CD4-positive, alpha-beta T cell treated with Interleukin-4 for 4 hours (primary cell): ENCODE measurements around the gene RNPEPL1.
"Not testable (repeated sequence)": the region's sequence is repeated elsewhere in the genome, so short reads cannot be mapped to it uniquely, and the experiment has no call there.

Experiments used
- DNase-seq: peaks from one replicate; pipeline ENCODE4 v3.0.0-alpha.2; 2020

The RNPEPL1 gene, protein sequence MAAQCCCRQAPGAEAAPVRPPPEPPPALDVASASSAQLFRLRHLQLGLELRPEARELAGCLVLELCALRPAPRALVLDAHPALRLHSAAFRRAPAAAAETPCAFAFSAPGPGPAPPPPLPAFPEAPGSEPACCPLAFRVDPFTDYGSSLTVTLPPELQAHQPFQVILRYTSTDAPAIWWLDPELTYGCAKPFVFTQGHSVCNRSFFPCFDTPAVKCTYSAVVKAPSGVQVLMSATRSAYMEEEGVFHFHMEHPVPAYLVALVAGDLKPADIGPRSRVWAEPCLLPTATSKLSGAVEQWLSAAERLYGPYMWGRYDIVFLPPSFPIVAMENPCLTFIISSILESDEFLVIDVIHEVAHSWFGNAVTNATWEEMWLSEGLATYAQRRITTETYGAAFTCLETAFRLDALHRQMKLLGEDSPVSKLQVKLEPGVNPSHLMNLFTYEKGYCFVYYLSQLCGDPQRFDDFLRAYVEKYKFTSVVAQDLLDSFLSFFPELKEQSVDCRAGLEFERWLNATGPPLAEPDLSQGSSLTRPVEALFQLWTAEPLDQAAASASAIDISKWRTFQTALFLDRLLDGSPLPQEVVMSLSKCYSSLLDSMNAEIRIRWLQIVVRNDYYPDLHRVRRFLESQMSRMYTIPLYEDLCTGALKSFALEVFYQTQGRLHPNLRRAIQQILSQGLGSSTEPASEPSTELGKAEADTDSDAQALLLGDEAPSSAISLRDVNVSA

DNA sequence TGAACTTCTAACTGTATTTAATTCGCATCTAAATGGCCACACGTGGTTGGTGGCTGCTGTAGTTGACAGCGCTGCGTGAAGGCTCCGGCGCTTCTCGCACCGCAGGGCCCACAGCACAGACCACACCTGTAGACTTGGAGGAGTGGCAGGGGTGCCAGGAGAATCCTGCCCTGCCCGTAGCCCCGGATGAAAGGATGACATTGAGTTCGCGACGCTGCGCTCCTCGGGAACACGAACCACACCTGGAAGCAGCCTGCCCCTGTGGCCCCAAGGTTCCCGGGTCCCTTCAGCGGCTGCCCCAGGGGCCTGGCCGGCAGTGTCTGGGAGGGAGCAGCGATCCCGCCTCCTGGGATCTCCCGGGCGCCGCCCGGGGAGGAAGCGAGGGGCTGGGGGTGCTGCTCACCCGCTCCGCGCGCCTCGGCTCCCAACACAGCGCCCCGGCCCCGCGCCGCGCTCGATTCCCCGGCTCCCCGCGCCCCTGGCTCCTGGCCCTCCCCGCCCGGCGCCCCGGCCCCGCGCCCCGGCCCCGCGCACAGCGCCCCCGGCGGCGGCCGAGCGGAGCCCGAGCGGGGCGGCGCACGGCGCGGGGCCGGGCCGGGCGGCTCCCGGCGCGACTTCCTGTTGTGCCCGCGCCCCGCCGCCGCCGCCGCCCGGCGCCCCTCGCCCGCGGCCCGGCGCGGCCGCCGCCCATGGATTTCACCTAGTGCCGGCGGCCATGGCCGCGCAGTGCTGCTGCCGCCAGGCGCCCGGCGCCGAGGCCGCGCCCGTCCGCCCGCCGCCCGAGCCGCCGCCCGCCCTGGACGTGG is at the start of gene RNPEPL1:
TSS of gene RNPEPL1 (plus strand) at position 613 of the 806 bp plus-strand sequence. CDS start at position 716, 103 bp downstream.
- peak; percentile 55 for DNase-seq

DNA sequence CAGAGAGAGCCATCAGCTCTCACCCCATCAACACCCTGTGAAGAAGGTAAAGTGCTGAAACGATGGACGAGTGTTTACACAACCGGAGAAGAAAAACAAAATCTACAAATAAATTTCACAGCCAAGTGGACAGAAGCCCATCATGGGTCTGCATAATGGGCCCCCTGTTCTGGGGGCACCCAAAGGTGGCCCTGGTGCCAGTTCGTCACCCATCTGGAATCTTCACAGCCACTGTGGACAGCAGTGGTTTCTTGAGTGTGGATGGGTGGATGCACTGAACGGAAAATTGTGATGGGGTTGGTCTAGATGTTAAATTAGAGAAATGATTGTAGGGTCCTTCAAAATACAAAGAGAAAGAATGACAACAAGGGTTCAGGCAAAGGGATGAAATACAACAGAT is 49.3 kb upstream of the RNPEPL1 start:
- DNase-seq, result no peak

DNA sequence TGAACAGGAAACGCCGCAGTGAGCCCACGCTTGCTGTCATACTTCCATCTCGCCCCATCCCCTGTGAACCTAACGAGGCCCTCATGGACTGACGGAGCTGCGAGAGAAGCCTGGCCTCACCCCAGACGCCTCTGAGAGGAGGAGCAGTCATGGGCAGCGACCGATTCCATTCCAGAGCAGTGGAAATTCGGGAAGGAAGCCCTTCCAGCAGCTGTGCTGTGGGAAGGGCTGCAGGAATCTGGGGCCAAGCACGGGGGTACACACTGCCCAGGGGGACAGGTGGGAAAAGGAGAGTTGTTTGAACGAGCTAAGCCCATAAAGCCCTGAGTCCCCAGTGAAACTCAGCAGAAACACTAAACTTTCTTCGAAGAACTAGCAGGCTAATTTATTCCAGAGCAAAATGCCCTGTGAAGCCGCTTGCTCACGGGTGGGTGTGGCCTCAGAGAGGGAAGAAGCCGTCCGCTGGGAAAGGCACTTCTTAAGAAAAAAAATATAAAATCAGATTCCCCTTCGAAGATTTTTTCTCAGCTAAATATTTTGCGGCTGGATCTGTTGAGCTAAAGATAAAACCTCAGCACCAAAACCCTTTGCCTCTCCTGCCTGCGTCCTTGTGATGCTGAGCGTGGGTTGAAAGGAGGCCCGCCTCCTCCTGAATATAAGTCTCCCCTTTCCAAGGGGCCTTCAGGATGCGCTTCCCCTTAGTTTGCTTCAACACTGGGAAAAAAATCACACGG is 48.7 kb upstream of the RNPEPL1 start:
- no peak for DNase-seq

DNA sequence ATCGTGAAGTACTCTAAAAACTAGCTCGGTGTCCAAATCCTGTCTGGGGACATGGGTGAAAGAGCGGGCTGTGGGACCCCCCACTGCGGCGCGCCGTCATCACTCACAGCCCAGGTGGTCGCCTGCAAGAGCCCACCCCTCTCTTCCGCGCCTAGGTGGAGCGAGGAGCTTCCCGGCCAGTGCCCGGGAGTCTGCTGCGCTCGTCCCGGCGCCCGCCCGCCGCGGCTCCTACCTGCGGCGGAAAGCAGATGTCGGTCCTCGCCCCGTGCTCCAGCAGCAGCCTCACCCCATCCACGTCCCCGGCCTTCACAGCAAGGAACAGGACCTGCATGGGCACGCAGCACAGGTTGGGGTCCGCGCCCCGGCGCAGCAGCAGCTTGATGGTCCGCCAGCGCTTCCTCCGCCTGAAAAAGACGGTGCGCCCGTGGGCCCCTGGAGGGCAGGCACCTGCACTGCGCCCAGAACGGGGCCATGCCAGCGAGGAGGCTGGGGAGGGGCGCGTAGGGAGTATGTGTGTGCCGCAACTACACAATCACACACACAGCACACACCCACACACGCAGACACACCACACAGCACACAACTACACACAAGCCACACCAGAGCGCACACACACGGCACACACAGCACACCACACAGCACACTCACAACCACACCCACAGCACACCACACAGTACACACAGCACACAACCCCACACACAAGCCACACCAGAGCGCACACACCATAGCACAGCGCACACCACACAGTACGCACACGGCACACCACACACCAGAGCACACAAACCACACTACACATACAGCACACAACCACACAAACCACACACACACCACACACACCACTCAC is 47.9 kb upstream of the RNPEPL1 start:
- DNase-seq, result no peak

DNA sequence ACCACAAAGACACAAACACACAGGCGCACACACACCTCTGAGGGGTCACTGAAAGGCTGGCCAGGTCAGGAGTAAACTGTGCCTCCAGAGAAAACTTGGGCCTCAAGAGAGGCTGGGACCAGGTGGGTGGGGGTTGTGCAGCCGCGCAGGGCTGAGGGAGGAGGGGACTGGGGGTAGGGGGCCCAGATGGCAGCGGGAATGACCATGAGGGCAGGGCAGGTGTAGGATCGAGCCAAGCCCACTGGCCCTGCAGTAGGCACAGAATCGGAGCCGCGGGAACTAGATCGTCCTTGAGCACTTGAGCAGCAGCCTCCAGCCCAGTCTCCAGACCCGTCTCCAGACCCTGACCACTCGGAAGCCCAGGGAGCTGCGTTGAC is 47.3 kb upstream of the RNPEPL1 start:
- no peak for DNase-seq

DNA sequence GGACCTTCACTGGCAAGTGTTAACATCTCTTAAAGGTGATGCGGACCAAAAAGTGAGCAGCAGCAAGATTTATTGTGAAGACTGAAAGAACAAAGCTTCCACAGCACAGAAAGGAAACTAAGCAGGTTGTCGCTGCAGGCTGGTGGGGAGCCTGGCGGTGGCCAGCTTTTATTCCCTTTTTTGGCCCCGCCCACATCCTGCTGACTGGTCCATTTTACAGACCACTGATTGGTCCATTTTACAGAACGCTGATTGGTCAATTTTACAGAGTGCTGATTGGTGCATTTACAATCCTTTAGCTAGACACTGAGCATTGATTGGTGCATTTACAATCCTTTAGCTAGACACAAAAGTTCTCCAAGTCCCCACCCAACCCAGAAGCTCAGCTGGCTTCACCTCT is 46.4 kb upstream of the RNPEPL1 start:
- DNase-seq, result not testable (repeated sequence)

DNA sequence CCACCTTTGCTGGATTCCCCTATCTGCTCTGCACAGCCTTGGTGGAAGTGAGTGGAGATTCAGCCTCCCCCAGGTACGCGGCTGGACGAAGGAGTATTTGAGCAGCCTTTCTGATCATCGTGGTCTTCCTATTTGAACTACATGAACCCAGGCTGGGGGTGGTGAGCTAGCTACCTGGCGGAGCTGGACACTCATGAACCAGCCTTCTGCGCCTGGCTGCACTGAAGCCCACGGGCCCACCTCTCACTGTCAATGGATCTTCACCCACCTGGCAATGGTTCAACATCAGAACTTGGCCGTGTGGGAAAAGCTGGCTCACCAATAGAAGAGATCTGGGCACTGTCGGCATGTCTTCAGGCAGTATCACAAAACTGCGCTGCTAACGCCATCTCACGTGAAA is 45.9 kb upstream of the RNPEPL1 start:
- no peak for DNase-seq

DNA sequence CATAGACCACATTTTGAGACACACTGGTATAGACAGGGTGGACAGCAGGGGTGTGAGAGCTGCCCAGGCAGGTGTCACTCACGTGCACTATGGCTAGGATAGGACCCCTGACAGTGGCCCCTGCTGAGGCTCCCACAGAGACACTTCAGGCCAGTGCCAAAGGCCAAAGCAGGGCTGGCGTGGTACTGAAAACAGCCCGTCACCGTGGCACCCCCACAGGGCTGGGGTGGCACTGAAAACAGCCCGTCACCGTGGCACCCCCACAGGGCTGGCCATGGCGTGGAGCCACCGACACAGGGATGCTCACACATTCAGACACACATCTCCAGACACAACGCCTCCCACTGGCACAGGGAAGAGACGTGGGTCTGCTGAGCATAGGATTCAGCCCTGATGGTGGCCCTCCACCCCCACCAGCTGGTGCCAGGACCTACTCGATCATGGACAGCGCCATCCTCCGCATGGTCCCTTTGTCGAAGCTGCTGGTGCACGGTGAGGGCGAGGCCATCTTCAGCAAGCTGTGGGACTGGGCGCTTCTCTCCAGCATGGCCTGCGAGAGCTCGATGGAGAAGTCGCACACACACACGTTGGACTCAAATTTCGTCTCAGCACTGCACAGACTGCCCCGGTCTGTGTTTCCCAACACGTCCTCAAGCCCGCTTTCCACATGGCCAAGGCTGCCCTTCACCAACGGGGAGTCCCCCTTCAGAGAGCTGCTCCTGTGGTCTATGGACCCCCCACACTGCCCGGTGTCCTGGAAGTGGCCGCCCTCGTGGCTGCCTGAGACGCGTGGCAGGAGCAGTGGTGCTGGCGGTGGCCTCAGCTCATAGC is 44.6 kb upstream of the RNPEPL1 start:
- no peak for DNase-seq

DNA sequence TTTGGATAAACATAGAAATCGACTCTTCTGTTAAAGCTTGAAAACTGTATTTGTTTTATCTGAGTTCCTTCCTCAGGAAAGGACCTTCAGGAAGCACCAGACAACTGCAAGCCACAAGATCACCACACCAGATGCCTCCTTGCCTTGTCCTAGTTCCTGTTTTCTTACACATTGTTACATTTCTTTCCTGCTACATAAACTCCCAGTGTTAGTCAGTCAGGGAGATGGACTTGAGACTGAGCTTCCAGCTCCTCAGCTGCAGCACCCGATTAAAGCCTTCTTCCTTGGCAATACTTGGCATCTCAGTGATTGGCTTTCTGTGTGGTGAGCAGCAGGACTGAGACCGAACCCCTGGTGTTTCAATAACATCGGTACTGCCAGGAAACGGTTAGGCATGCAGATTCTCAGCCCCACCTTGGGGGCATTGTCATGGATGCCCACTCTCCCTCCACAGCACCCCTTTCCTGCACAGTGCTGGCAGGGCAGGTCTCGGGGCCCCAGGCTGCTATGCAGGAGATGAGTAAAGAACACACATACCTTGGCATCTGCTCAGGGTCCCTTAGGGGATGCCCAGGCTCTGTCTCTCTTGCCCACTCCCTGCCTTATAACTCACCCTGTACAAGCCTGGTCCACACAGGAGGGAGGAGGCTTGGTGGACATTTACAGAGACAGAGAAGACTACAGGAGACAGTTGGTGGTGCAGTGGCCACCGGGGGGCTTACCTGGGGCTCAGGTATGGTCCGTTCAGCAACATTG is 43.1 kb upstream of the RNPEPL1 start:
- DNase-seq, result no peak

DNA sequence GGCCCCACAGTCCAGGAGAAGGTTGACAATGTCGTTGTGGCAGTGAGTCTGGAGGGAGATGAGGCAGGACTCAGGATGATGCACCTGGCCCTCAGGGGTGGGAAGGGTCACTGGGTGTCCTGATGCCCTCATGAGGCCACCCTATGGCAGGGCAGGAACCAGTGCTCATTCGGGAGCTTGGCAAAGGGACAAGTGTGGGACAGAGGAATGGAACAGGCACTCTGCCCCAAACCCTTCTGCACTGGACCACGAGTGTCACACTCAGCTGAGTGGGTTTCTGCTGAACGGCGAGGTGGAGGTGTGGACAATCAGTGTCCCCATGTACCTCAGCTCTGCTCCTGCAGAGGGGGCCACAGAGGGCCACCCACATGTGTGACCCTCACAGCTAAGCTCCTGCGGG is 42.5 kb upstream of the RNPEPL1 start:
- DNase-seq, result no peak

DNA sequence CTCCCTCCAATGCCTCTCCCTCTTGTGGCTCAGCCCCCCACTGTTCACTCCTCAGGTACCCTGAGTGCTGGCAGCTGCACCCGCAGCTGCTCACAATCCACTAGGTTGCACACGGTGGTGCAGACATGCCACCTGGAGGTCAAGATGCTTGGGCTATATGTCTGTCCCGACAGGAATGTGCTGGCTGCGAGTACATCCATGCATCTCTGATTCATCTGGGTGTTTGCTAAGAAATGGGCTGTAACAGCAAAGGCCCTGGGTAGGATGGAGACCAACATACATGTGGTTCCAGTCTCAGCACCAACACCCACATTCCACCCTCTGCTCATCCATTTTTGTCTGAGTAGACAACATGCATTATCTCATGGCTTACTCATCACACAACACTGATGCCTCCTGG is 41.8 kb upstream of the RNPEPL1 start:
- no peak for DNase-seq

DNA sequence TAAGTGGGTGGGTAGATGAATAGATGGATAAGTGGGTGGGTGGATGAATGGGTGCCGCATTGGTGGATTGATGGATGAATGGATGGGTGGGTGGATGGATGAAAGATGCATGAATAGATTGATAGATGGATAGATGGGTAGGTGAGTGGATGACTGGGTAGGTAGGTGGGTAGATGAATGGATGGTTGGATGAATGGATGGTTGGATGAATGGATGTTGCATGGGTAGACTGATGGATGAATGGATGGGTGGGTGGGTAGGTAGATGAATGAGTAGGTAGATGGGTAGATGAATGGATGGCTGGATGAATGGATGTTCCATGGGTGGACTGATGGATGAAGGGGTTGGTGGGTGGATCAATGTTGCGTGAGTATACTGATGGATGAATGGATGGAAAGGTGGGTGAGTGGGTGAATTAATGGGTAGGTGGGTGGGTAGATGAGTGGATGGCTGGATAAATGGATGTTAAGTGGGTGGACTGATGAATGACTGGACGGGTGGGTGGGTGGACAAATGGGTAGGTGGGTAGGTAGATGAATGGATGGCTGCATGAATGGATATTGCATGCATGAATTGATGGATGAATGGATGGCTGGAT is 41.0 kb upstream of the RNPEPL1 start:
- DNase-seq, result no peak

DNA sequence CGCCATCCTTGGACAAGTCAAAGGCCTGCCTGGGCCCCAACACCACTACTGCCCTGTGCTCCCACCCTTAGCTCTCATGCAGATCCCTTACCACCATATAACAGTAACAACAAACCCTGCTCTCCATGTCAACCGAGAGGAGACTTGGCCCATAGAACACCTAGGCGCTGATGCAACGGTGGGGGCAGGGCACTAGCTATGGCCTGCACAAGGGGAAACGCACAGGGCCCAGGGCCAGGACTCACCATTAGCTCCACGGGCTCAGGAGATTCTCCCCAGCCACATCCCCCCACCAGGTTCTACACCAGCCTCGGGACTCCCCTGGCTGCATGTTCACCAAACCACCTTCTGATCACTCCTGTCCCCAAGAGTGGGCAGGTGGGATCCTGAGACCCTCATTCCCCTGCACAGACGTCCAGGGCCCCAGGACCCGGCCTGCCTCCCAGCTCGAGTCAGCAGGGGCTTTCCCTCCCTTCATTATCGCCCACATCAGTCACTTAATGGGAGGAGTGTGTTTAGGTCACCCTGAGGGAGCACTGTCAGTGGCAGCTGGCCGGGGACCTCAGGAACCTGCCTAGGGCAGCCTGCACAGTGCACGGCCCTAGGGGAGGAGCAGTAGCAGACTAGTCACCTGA is 39.8 kb upstream of the RNPEPL1 start:
- DNase-seq, result no peak

DNA sequence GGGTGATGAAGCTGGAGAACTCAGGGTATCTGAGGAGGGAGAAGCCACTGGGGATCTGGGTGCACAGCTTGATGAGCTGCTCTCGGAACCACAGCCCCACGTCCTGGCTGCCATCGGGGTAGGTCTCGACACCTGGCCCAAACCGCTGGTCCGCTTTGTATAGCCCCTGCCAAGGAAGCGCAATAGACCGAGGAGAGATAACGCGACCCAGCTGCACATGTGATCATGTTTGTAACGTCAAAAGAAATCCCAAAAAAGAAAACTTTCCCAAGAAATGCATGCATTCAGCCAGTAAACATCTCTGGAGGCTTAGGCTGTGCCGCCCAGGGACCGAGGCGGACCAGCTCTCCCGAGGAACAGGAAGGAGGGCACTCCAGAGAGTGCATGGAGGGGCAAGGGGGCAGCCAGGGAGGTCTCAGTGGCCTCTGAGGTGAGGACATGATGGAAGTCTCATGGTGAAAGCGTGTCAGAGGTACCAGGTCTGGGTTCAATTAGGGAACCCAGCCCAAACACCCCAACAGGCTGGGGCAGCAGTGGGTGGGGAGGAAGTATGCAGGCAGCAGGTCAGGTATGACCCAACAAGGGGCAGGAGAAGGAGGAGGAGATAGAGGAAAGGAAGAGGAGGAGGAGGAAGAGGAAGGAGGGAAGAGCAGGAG is 38.8 kb upstream of the RNPEPL1 start:
- DNase-seq, result no peak

DNA sequence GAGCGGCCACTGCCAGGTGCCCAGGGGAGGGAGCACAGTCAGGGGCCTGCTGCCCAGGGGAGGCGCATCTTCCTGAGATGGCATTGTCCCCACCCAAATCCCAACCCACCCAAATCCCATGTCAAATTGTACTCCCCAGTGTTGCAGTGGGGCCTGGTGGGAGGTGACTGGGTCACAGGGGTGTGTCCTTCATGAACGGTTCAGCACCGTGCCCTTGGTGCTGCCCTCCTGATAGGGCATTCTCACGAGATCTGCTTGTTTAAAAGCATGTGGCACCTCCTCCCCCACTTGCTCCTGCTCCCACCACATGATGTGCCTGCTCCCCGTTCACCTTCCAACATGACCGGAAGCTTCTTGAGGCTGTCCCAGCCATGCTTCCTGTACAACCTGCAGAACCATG is 38.1 kb upstream of the RNPEPL1 start:
- DNase-seq, result no peak

DNA sequence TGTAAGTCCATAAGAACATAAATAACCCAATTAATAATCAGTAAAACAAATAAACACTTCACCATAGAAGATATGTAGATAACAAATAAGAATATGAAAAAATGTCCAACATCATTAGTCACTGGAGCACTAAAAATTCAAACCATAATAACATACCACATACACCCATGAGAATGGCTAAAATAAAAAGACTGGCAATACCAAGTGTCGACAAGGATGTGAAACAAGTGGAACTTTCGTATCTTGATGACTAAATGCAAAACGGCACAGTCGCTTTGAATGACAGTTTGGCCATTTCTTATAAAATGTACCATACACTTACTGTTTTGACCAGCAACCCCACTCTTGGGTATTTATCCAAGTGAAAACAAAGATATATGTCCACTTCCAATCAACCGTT is 37.2 kb upstream of the RNPEPL1 start:
- no peak for DNase-seq

DNA sequence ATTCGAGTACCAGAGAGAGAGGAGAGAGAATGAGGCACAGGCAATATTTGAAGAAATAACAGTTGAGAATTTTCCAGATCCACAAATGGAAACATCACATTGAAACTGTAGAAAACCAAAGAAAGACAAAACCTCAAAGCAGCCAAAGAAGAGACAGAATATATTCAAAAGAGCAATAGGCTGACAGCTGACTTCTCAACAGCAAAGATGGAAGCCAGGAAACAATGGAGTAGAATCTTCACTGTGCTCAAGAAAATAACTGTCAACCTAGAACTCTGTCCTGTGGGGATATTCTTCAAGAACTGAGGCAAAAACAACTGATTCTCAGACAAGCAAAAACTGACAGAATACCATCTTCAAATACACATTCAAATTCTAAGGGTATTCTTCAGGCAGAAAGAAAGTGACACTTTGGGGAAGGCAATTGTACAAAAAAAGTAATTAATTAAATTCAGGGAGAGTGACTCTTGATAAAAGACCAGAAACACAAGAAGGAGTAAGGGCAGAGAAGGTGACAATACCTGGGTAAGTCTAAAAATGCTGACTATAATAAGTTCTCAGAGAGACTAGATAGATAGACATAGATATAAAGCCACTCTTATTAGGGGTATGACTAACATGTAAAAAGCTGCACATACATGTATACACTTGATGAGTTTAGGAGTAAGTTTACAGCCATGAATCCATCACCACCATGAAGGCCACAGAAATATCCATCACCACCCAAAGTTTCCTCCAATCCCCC is 36.1 kb upstream of the RNPEPL1 start:
- no peak for DNase-seq
